Erythroblast (primary cell): ENCODE data around the gene SMTNL2.

ENCODE experiments used
- GATA1 ChIP-seq: IDR thresholded peaks from 2 replicates; pipeline ENCODE4 v1.6.1; 2011; ENCODE audit warnings: low read depth, mild to moderate bottlenecking, control low read depth, low read length, moderate library complexity
- POLR2A ChIP-seq: IDR thresholded peaks from 2 replicates; pipeline ENCODE4 v1.6.1; 2011; ENCODE audit warnings: mild to moderate bottlenecking, low read length

GRCh38 chr17:4553669-4554068 lies 30.7 kb upstream of the SMTNL2 start:
- TF ChIP-seq POLR2A (no peak), GATA1 (no peak)
